GM12891 (cell line): ENCODE data around the gene RSAD2.

ENCODE experiments used
- POLR2A ChIP-seq: IDR thresholded peaks from 2 replicates; pipeline ENCODE4 v1.6.1; 2011; ENCODE audit warnings: low read depth, low read length, control low read depth
- POLR2AphosphoS5 ChIP-seq: IDR thresholded peaks from 2 replicates; pipeline ENCODE4 v1.6.1; 2011; ENCODE audit warnings: low read depth, low read length, control low read depth
- TAF1 ChIP-seq: IDR thresholded peaks from 2 replicates; pipeline ENCODE4 v1.6.1; 2011; ENCODE audit warnings: low read depth, low read length, control low read depth

DNA sequence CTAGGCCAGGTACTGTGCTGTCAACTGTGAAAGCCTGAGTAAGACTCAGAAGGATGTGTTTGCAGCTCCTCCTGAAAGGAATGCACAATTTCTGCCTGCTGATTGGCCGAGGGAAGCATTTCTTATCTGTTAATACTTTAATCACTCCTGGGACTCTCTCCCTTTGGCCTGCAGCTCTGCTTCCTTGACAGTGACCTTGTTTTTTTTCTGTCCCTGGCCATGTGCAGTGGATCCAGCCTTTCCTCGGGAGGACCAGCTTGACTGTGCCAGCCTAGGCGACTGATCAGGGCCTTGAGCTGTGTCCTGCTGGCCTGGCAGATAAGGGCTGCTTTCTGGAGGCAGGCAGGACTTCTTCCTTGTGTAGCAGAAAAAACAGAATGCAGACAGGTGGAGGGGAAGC lies 49.6 kb downstream of the RSAD2 start:
- TF ChIP-seq POLR2AphosphoS5 = no peak
- no peak for TF ChIP-seq TAF1
- TF ChIP-seq POLR2A = no peak
